ENCODE measurements around the gene POLQ. TPM values are rescaled to one million over a fixed set of nuclear protein-coding genes. Genes with fewer than 3 reads are reported as not detected.
A peak's percentile ranks its signal among the peaks of the same experiment; 100 is the strongest.
"Not testable (repeated sequence)": the region's sequence is repeated elsewhere in the genome, so short reads cannot be mapped to it uniquely, and the experiment has no call there.

POLQ gene
- total and polyA plus RNA-seq, 9 donors: 2.7 to 4.8 (median 3.4) TPM

GRCh38 chr3:121431726-121432517 lies 113.9 kb downstream of the POLQ start:
- Histone ChIP-seq H3K4me1 (ENCODE audit: control insufficient read depth, insufficient read depth, low read length) (no peaks in the 10 kb centered on the region), H3K4me3 (ENCODE audit: low read length) (no peak overlapping the region), H3K36me3 (ENCODE audit: control insufficient read depth, insufficient read depth, low read length) (no peaks in the 10 kb centered on the region), H3K27me3 (ENCODE audit: control insufficient read depth, insufficient read depth, low read length) (no peaks in the 10 kb centered on the region), H3K9me3 (replicated peaks; ENCODE audit: control insufficient read depth, low read depth, low read length) (no peaks in the 10 kb centered on the region), H3K27ac (ENCODE audit: low read length) (no peak overlapping the region)
- WGBS (ENCODE audit: insufficient coverage): 67% methylated on average over 1 of the region's 5 CpGs
- peak; percentile 65 for DNase-seq

DNA sequence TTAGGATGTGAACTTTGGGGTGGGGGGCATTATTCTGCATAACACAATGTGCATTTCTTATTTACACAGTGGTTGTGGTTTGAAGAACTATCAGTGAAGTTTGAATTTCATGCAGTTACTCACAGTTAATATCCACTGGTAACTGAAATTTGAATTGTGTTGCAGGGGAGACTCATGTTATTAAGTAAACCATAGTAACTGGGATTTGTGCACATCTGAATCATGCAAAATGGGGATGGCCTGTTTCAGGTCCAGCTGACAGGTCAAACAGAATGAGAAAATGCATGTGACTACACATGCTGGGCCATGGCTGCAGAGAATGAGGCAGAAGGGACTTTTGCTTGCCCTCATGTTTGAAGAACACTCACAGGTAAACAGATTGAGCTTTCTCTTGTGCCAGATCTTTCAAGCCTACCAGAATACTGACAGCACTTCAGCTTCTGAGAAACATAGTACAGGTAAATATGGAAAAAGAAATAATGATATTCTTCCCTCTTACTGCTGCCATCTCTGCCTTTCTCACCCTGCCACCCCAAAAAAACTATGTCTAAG lies 115.0 kb downstream of the POLQ start:
- H3K27ac ChIP-seq (ENCODE audit: low read length): no peak overlapping the region
- no peak overlapping the region for H3K4me3 ChIP-seq (ENCODE audit: low read length)
- H3K36me3 ChIP-seq (ENCODE audit: control insufficient read depth, insufficient read depth, low read length): no peaks in the 10 kb centered on the region
- H3K9me3 ChIP-seq (replicated peaks; ENCODE audit: control insufficient read depth, low read depth, low read length): no peaks in the 10 kb centered on the region
- DNase-seq: no peak
- no peaks in the 10 kb centered on the region for H3K27me3 ChIP-seq (ENCODE audit: control insufficient read depth, insufficient read depth, low read length)
- H3K4me1 ChIP-seq (ENCODE audit: control insufficient read depth, insufficient read depth, low read length): no peaks in the 10 kb centered on the region

- no peaks in the 10 kb centered on the region for H3K4me1 ChIP-seq (ENCODE audit: control insufficient read depth, insufficient read depth, low read length)
- H3K4me3 ChIP-seq (ENCODE audit: low read length): no peak overlapping the region
- H3K36me3 ChIP-seq (ENCODE audit: control insufficient read depth, insufficient read depth, low read length): no peaks in the 10 kb centered on the region
- no peaks in the 10 kb centered on the region for H3K27me3 ChIP-seq (ENCODE audit: control insufficient read depth, insufficient read depth, low read length)
- no peaks in the 10 kb centered on the region for H3K9me3 ChIP-seq (replicated peaks; ENCODE audit: control insufficient read depth, low read depth, low read length)
- H3K27ac ChIP-seq (ENCODE audit: low read length): no peak overlapping the region
- DNase-seq: no peak
These were observed 121.2 kb downstream of the POLQ start for GRCh38 chr3:121424549-121424948.

- no peak for DNase-seq
- whole genome bisulfite sequencing (ENCODE audit: insufficient coverage): 91% methylated on average over 6 of the region's 6 CpGs
- Histone ChIP-seq H3K36me3 (ENCODE audit: control insufficient read depth, insufficient read depth, low read length) (no peaks in the 10 kb centered on the region), H3K4me1 (ENCODE audit: control insufficient read depth, insufficient read depth, low read length) (no peaks in the 10 kb centered on the region), H3K27me3 (ENCODE audit: control insufficient read depth, insufficient read depth, low read length) (no peaks in the 10 kb centered on the region), H3K9me3 (replicated peaks; ENCODE audit: control insufficient read depth, low read depth, low read length) (no peaks in the 10 kb centered on the region), H3K4me3 (ENCODE audit: low read length) (no peak overlapping the region), H3K27ac (ENCODE audit: low read length) (no peak overlapping the region)
These were observed 127.6 kb downstream of the POLQ start for GRCh38 chr3:121418182-121418581.

DNA sequence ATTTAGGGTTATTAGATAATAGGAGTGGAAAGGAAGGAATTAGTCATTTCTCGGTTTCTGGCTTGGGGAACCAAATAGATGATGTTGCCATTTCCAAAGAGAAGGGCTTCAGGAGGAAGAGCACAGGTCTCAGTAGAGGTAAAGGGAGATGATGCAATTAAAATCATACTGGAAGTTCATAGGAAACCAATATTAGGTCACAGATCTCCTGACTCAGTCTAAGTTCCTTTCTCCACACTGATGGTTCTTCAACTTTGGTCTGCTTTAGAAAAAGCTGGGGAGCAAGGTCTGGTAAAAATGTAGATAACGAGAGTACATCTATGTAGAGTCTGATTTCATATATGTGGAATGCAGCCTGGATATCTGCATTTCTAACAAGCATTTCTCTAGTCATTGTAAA lies 130.9 kb downstream of the POLQ start:
- DNase-seq: no peak
- 86% methylated on average over 1 of the region's 2 CpGs for WGBS (ENCODE audit: insufficient coverage)
- Histone ChIP-seq H3K36me3 (ENCODE audit: control insufficient read depth, insufficient read depth, low read length) (no peaks in the 10 kb centered on the region), H3K4me1 (ENCODE audit: control insufficient read depth, insufficient read depth, low read length) (no peaks in the 10 kb centered on the region), H3K4me3 (ENCODE audit: low read length) (no peak overlapping the region), H3K27ac (ENCODE audit: low read length) (no peak overlapping the region), H3K27me3 (ENCODE audit: control insufficient read depth, insufficient read depth, low read length) (no peaks in the 10 kb centered on the region), H3K9me3 (replicated peaks; ENCODE audit: control insufficient read depth, low read depth, low read length) (no peaks in the 10 kb centered on the region)

DNA sequence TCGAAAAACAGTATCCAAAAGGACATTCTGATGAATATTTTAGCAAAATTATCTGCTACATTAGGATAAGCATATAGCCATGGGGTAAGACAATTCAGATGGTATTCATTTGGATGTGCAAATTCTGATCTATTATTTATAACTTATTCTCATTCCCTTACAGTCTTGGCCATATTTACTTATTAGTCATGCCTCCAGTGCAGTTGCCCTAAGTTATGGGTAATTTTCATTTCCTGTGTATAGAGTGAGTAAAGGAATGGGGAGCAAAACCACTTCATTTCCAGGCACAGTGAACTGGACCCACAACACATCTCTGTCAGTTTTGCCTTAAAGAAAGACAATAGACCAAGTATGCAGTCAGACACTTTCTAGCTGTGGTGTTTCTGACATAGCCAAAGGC lies 134.3 kb downstream of the POLQ start:
- no peaks in the 10 kb centered on the region for H3K9me3 ChIP-seq (replicated peaks; ENCODE audit: control insufficient read depth, low read depth, low read length)
- WGBS (ENCODE audit: insufficient coverage): no CpG with 5 or more reads among the region's 1 CpG
- H3K4me1 ChIP-seq (ENCODE audit: control insufficient read depth, insufficient read depth, low read length): no peaks in the 10 kb centered on the region

DNA sequence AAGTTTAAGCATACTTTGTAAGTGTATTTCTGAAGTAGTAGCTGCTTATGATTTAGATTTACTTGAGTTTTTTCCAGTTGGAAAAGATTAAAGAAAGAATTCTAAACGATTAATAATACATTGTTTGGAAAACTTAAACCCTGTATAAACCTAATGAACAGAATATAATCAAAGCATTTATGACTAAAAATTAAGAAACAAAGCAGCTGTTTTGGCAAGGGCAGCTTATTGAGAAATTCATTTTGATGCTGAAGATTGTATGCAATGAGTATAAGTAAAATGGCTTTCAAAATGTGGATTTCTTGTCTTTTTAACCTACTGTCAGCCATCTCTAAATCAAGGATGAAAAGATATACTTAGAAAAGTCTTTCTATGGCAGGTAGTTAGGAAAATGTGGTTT lies 140.2 kb downstream of the POLQ start:
- no CpG with 5 or more reads among the region's 1 CpG for whole genome bisulfite sequencing (ENCODE audit: insufficient coverage)
- Histone ChIP-seq H3K4me3 (ENCODE audit: low read length) (no peak overlapping the region), H3K27me3 (ENCODE audit: control insufficient read depth, insufficient read depth, low read length) (no peaks in the 10 kb centered on the region), H3K27ac (ENCODE audit: low read length) (no peak overlapping the region), H3K9me3 (replicated peaks; ENCODE audit: control insufficient read depth, low read depth, low read length) (no peaks in the 10 kb centered on the region), H3K4me1 (ENCODE audit: control insufficient read depth, insufficient read depth, low read length) (no peaks in the 10 kb centered on the region), H3K36me3 (ENCODE audit: control insufficient read depth, insufficient read depth, low read length) (no peaks in the 10 kb centered on the region)
- no peak for DNase-seq

More for the DNA sequence above, 134.3 kb downstream of the POLQ start:
- no peak for DNase-seq
- Histone ChIP-seq H3K27ac (ENCODE audit: low read length) (no peak overlapping the region), H3K4me3 (ENCODE audit: low read length) (no peak overlapping the region), H3K27me3 (ENCODE audit: control insufficient read depth, insufficient read depth, low read length) (no peaks in the 10 kb centered on the region), H3K36me3 (ENCODE audit: control insufficient read depth, insufficient read depth, low read length) (no peaks in the 10 kb centered on the region)

DNA sequence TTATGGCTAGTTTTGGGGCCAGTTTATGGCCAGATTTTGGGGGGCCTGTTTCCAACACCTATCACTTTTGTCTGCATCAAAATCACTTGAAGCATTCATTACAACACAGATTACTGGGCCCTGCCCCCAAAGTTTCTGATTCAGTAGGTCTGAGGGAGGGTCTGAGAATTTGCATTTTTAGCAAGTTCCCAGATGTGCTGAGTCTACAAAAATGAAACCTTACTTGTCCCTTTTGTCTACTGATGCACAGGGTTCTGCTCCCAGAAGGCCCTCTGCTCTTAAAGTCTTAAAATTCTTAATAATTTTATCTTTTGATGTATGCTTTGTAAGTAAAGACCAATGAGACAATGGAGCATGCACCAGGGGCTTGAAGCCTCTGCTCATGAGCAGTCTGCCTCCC lies 146.0 kb downstream of the POLQ start:
- Histone ChIP-seq H3K27ac (ENCODE audit: low read length) (no peak overlapping the region), H3K27me3 (ENCODE audit: control insufficient read depth, insufficient read depth, low read length) (no peaks in the 10 kb centered on the region), H3K4me3 (ENCODE audit: low read length) (no peak overlapping the region), H3K36me3 (ENCODE audit: control insufficient read depth, insufficient read depth, low read length) (no peaks in the 10 kb centered on the region), H3K4me1 (ENCODE audit: control insufficient read depth, insufficient read depth, low read length) (no peaks in the 10 kb centered on the region), H3K9me3 (replicated peaks; ENCODE audit: control insufficient read depth, low read depth, low read length) (no peaks in the 10 kb centered on the region)
- DNase-seq: no peak

GRCh38 chr3:121398051-121398450 lies 147.7 kb downstream of the POLQ start:
- H3K9me3 ChIP-seq (replicated peaks; ENCODE audit: control insufficient read depth, low read depth, low read length); H3K27ac ChIP-seq (ENCODE audit: low read length); H3K4me1 ChIP-seq (ENCODE audit: control insufficient read depth, insufficient read depth, low read length); H3K36me3 ChIP-seq (ENCODE audit: control insufficient read depth, insufficient read depth, low read length); DNase-seq; H3K4me3 ChIP-seq (ENCODE audit: low read length); H3K27me3 ChIP-seq (ENCODE audit: control insufficient read depth, insufficient read depth, low read length): not testable (repeated sequence)
- WGBS (ENCODE audit: insufficient coverage): 91% methylated on average over 1 of the region's 8 CpGs

GRCh38 chr3:121395967-121396366 lies 149.8 kb downstream of the POLQ start:
- not testable (repeated sequence) for H3K9me3 ChIP-seq (replicated peaks; ENCODE audit: control insufficient read depth, low read depth, low read length); H3K36me3 ChIP-seq (ENCODE audit: control insufficient read depth, insufficient read depth, low read length); H3K4me3 ChIP-seq (ENCODE audit: low read length); H3K27me3 ChIP-seq (ENCODE audit: control insufficient read depth, insufficient read depth, low read length); H3K4me1 ChIP-seq (ENCODE audit: control insufficient read depth, insufficient read depth, low read length); DNase-seq; H3K27ac ChIP-seq (ENCODE audit: low read length)
- no CpG with 5 or more reads among the region's 1 CpG for WGBS (ENCODE audit: insufficient coverage)

DNA sequence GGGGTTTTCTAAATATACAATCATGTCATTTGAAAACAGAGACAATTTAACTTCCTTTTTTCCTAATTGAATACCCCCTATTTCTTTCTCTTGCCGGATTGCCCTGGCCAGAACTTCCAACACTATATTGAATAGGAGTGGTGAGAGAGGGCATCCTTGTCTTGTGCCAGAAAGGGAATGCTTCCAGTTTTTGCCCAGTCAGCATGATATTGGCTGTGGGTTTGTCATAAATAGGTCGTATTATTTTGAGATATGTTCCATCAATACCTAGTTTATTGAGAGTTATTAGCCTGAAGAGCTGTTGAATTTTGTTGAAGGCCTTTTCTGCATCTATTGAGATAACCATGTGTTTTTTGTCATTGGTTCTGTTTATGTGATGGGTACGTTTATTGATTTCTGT lies 157.5 kb downstream of the POLQ start:
- not testable (repeated sequence) for H3K9me3 ChIP-seq (replicated peaks; ENCODE audit: control insufficient read depth, low read depth, low read length); H3K36me3 ChIP-seq (ENCODE audit: control insufficient read depth, insufficient read depth, low read length); H3K4me1 ChIP-seq (ENCODE audit: control insufficient read depth, insufficient read depth, low read length); H3K4me3 ChIP-seq (ENCODE audit: low read length); DNase-seq; H3K27ac ChIP-seq (ENCODE audit: low read length); H3K27me3 ChIP-seq (ENCODE audit: control insufficient read depth, insufficient read depth, low read length)
- 83% methylated on average over 2 of the region's 3 CpGs for WGBS (ENCODE audit: insufficient coverage)
